ENCODE data around the gene POLR2C.

POLR2C gene

DNA sequence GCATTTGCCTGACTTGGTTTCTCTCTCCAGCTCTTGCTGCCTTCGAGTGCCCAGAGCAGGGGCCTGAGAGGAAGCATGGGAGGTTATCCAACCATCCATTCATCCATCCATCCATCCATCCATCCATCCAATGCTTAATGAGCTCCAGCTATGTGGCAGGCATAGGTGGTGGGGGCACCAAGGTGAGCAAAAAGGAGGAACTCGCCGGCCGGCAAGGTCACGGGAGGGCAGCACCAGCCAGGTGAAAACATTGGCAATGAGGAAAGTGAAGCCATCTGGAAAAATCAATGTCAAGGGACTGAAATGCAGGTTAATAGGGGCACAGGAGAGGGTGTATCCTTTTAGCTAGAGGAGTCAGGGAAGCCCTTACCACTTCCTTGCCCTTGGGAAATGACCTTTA is 42.0 kb downstream of the POLR2C start:
- TF ChIP-seq, protein P1, sequence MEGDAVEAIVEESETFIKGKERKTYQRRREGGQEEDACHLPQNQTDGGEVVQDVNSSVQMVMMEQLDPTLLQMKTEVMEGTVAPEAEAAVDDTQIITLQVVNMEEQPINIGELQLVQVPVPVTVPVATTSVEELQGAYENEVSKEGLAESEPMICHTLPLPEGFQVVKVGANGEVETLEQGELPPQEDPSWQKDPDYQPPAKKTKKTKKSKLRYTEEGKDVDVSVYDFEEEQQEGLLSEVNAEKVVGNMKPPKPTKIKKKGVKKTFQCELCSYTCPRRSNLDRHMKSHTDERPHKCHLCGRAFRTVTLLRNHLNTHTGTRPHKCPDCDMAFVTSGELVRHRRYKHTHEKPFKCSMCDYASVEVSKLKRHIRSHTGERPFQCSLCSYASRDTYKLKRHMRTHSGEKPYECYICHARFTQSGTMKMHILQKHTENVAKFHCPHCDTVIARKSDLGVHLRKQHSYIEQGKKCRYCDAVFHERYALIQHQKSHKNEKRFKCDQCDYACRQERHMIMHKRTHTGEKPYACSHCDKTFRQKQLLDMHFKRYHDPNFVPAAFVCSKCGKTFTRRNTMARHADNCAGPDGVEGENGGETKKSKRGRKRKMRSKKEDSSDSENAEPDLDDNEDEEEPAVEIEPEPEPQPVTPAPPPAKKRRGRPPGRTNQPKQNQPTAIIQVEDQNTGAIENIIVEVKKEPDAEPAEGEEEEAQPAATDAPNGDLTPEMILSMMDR (conservative IDR thresholded peaks at IDR 0.05; ENCODE audit: low read depth): no peak
- ChIA-PET POLR2A (ENCODE audit: low non-redundant PET) (no interaction called here), CTCF (no interaction called here)
- H3K27ac ChIP-seq: no peak overlapping the region
- DNase-seq (ENCODE audit: low spot score): no peak

DNA sequence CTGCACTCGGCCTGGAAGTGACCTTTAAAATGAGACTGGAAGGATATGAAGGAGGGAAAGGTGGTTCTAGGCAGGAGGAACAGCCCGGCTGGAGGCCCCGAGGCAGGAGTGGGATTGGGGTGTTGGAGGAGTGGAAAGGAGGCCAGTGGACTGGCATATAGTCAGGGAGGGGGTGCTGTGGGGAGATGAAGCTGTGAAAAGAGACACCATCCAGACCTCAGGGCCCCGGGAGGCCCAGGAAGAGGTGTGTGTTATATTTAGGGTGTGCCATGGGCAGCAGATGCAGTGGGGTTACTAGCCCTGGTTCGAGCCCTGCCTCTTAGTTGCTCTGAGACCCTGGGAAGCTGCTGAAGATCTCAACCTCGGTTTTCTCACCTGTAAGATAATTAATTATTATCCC is 42.7 kb downstream of the POLR2C start:
- ChIA-PET POLR2A (ENCODE audit: low non-redundant PET) (no interaction called here), CTCF (interaction anchor here (1.2 kb wide), 1 partner anchor 15 kb away, joined by 5 read pairs; no protein-coding TSS in a partner anchor)
- TF ChIP-seq, protein P1 (conservative IDR thresholded peaks at IDR 0.05; ENCODE audit: low read depth): no peak
- H3K27ac ChIP-seq: no peak overlapping the region
- no peak for DNase-seq (ENCODE audit: low spot score)

DNA sequence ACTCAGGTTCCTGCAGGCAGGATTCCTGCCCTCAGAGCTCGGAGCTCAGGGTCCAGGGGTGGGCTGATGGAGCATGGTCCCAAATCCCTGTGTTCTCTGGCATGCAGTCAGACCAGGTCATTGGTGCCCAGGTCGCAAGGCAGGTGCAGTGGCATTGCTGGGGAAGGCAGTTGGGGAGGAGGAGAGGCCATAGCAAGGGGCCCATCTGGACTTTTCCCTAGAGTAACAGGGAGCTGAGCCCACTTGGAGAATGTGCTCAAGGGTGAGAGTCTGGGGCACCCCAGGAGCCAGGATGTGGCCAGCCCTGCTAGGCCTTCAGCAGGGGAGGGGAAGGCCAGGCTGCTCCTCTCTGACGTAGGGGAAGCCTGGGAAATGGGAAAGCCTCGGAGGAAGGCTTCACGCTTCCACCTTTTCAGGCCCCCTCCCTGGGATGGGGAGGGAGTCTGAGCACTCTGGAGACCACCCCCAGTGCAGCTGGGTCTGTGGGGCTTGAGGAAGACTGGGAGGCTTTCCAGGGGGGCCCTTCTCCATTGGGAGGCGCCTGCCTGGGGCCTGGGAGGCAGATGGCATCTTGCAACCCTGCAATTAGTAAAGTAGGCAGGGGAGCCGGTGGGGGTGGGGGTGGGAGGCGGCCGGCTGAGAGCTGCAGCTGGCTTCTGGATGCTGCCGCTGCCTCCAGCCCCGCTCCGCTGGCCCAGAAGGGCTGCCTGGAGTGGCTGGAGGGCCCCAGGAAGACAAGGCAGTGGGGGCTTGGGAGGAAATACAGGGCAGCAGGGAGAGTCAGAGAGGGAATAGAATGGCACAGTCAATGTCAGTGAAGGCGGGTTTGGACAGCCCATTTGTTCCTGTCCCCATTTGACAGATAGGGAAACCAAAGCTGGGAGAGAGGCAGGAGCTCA is 44.9 kb downstream of the POLR2C start:
- ChIA-PET CTCF (interaction anchor here (0.7 kb wide), 1 partner anchor 85 kb away, joined by 3 read pairs; no protein-coding TSS in a partner anchor), POLR2A (ENCODE audit: low non-redundant PET) (no interaction called here)
- H3K27ac ChIP-seq: no peak overlapping the region
- no peak for DNase-seq (ENCODE audit: low spot score)
- TF ChIP-seq, protein P1 (conservative IDR thresholded peaks at IDR 0.05; ENCODE audit: low read depth): no peak

DNA sequence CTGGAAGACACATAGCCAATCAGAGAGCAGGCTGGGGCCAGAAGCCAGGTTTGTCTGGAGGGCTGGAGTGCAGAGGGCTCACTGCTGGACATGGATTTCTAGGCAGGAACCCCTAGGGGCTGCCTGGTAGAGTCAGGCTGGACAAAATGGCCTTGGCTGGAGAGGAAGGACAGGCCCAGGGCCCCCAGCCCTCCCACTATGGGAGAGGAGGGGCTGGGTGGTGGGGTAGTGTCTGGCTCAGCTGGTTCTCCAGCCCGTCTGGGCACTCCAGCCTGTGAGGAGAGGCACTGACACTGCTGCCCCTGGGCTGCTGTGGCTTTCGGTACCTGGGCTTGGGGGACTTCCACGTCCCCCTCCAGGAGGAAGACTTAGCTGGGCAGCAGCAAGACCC is 45.6 kb downstream of the POLR2C start:
- no peak overlapping the region for H3K27ac ChIP-seq
- POLR2A ChIA-PET (ENCODE audit: low non-redundant PET): no interaction called here
- TF ChIP-seq, protein P1 (conservative IDR thresholded peaks at IDR 0.05; ENCODE audit: low read depth): no peak
- CTCF ChIA-PET: interaction anchor here (0.7 kb wide), 1 partner anchor 86 kb away, joined by 3 read pairs; no protein-coding TSS in a partner anchor
- no peak for DNase-seq (ENCODE audit: low spot score)

DNA sequence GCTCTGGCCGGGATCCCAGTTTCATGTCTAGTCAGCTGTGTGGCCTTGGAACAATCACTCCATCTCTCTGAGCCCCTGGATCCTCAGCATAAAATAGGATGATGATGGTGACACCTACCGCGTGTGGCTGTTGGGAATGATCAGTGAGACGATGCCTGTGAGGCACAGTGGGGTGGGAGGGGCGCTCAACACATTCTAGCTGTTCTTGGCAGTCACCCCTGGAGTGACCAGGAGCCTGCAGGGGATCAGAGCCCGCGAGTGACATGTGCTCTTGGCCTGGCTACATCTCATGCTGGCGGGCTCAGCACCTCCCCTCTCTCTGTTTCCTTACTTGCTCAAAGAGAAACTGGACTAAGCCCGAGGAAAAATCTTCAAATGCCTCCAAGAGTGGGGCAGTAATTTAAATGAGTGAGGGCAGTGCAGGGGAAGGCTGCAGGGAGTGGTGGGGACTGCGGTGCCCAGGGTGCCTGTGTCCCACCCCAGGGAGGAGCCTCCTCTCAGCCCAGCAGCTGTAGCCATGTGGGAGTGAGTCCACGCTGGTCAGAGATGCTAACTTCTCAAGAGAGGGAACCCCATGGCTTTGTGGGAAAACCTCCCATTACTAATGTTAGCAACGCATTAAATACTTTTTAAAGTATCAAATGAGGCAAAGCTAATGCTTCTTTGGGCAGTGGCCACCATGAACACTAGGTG is 46.9 kb downstream of the POLR2C start:
- TF ChIP-seq, protein P1 (conservative IDR thresholded peaks at IDR 0.05; ENCODE audit: low read depth): no peak
- ChIA-PET POLR2A (ENCODE audit: low non-redundant PET) (no interaction called here), CTCF (no interaction called here)
- no peak overlapping the region for H3K27ac ChIP-seq
- DNase-seq (ENCODE audit: low spot score): no peak

DNA sequence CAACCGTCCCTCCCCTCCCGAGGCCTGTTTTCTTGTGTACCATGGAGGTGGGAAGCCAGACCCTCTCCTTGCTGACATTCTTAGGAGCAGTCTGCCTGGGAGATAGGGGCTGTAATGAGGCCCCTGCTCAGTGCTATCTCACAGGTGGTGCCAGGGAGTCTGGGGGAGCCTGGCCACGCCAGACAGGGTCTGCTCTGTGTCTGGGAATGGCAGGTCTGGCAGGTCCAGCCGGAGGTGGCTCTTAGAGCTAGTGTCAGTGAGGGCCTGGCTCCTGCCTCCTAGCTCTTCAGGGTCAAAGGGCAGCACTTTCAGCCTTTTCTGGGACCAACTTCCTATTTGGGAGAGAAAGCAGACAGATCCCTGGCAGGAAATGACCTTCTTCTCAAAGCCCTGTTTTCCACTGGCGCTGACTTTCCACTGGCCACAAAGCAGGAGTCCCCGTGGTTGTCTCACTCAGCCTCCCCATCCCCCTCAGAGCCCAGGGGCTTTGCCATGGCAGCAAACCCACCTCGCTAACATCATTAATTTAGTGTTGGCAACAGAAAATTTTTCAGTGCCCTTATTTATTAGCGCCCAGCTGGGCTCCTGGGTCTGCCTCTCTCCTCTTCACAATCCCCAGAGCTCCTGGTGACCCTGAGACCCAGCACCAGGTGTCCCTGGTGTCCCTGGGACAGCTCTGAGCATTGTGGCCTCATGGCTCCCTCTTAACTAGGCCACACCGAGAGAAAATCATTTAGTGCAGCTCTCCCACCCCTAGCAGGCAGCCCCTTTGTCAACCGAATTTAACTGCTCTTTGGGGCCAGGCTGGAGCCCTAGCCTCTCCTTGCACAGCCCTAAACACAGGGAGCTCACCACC is 47.8 kb downstream of the POLR2C start:
- TF ChIP-seq, protein P1 (conservative IDR thresholded peaks at IDR 0.05; ENCODE audit: low read depth): no peak
- H3K27ac ChIP-seq: no peak overlapping the region
- no peak for DNase-seq (ENCODE audit: low spot score)
- ChIA-PET CTCF (no interaction called here), POLR2A (ENCODE audit: low non-redundant PET) (no interaction called here)

Data from RWPE1 (cell line).